CD14-positive monocyte (primary cell): ENCODE data around the gene PTCD1. TPM values are rescaled to one million over a fixed set of nuclear protein-coding genes. Genes with fewer than 3 reads are reported as not detected.

ENCODE experiments used
- DNase-seq, 3 donors: peaks; one replicate each; pipeline ENCODE4 v3.0.0-alpha.2; 2011 to 2022
- H2AFZ ChIP-seq: 2 replicates; pipeline ENCODE4 v1.6.0; 2012; ENCODE audit warnings: mild to moderate bottlenecking, low read depth, low read length, inconsistent platforms; ENCODE audit not compliant: insufficient read depth, poor library complexity, severe bottlenecking
- H3K27ac ChIP-seq, 2 donors: 1 replicate in 1 of 2; 2 replicates in 1 of 2; pipeline ENCODE4 v1.5.1; 2012 to 2013; ENCODE audit warnings: low read length in 2 of 2, control low read depth in 1 of 2, inconsistent platforms in 1 of 2, low read depth in 1 of 2, mild to moderate bottlenecking in 1 of 2
- H3K27me3 ChIP-seq, 2 donors: one replicate each; pipeline versions ENCODE4 v1.6.0 to v1.6.1; 2011 to 2013; ENCODE audit warnings: low read length in 2 of 2; ENCODE audit not compliant: control insufficient read depth in 2 of 2, insufficient read depth in 2 of 2
- H3K36me3 ChIP-seq, 2 donors: replicated peaks in 1 of 2; 1 replicate in 1 of 2; 2 replicates in 1 of 2; pipeline versions ENCODE4 v1.5.1 to v1.6.1; 2012 to 2013; ENCODE audit warnings: low read length in 2 of 2, control low read depth in 1 of 2, inconsistent platforms in 1 of 2, mild to moderate bottlenecking in 1 of 2; ENCODE audit not compliant: insufficient read depth in 2 of 2, control insufficient read depth in 1 of 2
- H3K4me1 ChIP-seq, 2 donors: 1 replicate in 1 of 2; 2 replicates in 1 of 2; pipeline versions ENCODE4 v1.5.1 to v1.6.1; 2012 to 2013; ENCODE audit warnings: low read length in 2 of 2, control low read depth in 1 of 2, inconsistent platforms in 1 of 2, mild to moderate bottlenecking in 1 of 2, moderate library complexity in 1 of 2; ENCODE audit not compliant: insufficient read depth in 2 of 2, control insufficient read depth in 1 of 2
- H3K4me2 ChIP-seq: replicated peaks from 2 replicates; pipeline ENCODE3; 2012; ENCODE audit warnings: low read length, moderate library complexity, mild to moderate bottlenecking; ENCODE audit not compliant: poor library complexity, severe bottlenecking; ENCODE audit errors: extremely low read depth
- H3K4me3 ChIP-seq, 3 experiments: fragments of 200-600 bp in 1 of 3; sonication (generic) in 1 of 3; replicated peaks in 1 of 3; 1 replicate in 2 of 3; 2 replicates in 1 of 3; pipeline ENCODE4 v1.5.1; 2011 to 2013; ENCODE audit warnings: low read length in 3 of 3, mild to moderate bottlenecking in 3 of 3, control low read depth in 2 of 3, low read depth in 2 of 3, inconsistent platforms in 1 of 3, moderate library complexity in 1 of 3
- H3K79me2 ChIP-seq: 2 replicates; pipeline ENCODE4 v1.6.0; 2012; ENCODE audit warnings: mild to moderate bottlenecking, control low read depth, inconsistent platforms, low read length, moderate library complexity; ENCODE audit not compliant: insufficient read depth
- H3K9ac ChIP-seq: 2 replicates; pipeline ENCODE4 v1.6.0; 2017; ENCODE audit warnings: low read length, mild to moderate bottlenecking; ENCODE audit not compliant: insufficient read depth, poor library complexity, severe bottlenecking
- H3K9me3 ChIP-seq, 2 donors: replicated peaks in 1 of 2; 1 replicate in 1 of 2; 2 replicates in 1 of 2; pipeline versions ENCODE4 v1.5.1 to v1.6.1; 2012 to 2013; ENCODE audit warnings: low read length in 2 of 2, control low read depth in 1 of 2; ENCODE audit not compliant: control insufficient read depth in 1 of 2, insufficient read depth in 1 of 2
- H4K20me1 ChIP-seq: 2 replicates; pipeline ENCODE4 v1.6.0; 2012; ENCODE audit warnings: mild to moderate bottlenecking, low read length, control low read depth, moderate library complexity; ENCODE audit not compliant: insufficient read depth
- H3K27ac Mint-ChIP-seq, 7 donors: one replicate each; pipeline ENCODE4 v1.8.0; 2020; ENCODE audit warnings: mild to moderate bottlenecking in 7 of 7, mixed read lengths in 7 of 7, moderate library complexity in 6 of 7, inconsistent platforms in 2 of 7
- H3K27me3 Mint-ChIP-seq, 3 donors: one replicate each; pipeline ENCODE4 v1.8.0; 2021 to 2022; ENCODE audit warnings: low read depth in 3 of 3, mild to moderate bottlenecking in 3 of 3, mixed read lengths in 3 of 3, moderate library complexity in 3 of 3, inconsistent platforms in 1 of 3
- H3K36me3 Mint-ChIP-seq, 2 donors: one replicate each; pipeline ENCODE4 v1.8.0; 2020; ENCODE audit warnings: mixed read lengths in 2 of 2, inconsistent platforms in 1 of 2, mild to moderate bottlenecking in 1 of 2
- H3K4me1 Mint-ChIP-seq: one replicate; pipeline ENCODE4 v1.8.0; 2020; ENCODE audit warnings: mild to moderate bottlenecking, mixed read lengths
- H3K4me3 Mint-ChIP-seq, 2 donors: one replicate each; pipeline ENCODE4 v1.8.0; 2020; ENCODE audit warnings: mild to moderate bottlenecking in 2 of 2, mixed read lengths in 2 of 2, moderate library complexity in 1 of 2
- H3K9me3 Mint-ChIP-seq, 7 donors: one replicate each; pipeline ENCODE4 v1.8.0; 2020 to 2022; ENCODE audit warnings: mixed read lengths in 7 of 7, mild to moderate bottlenecking in 6 of 7, moderate library complexity in 6 of 7, inconsistent platforms in 2 of 7
- WGBS: methylation state at CpG from one replicate; pipeline ENCODE4 v1.1.5; 2013; ENCODE audit warnings: missing lambda C conversion rate; ENCODE audit not compliant: insufficient coverage; 5-methylcytosine and 5-hydroxymethylcytosine counted together
- intact Hi-C, 2 donors: fragments of 100-400 bp; cut with micrococcal nuclease; formaldehyde crosslinking; loops; one replicate each; pipeline versions ENCODE4 v1.15.0 to v1.15.1; 2023
- polyA plus RNA-seq, 3 donors: library from polyadenylated mRNA; depleted of rRNA in 1 of 3; unstranded in 2 of 3; stranded (reverse) in 1 of 3; fragments of 300-500 nt in 2 of 3; fragments of >200 nt in 1 of 3; fragmentation: Illumina TruSeq in 2 of 3; gene quantifications; 1 replicate in 2 of 3; 2 replicates in 1 of 3; pipeline ENCODE4 v1.2.3, GENCODE V29; 2012 to 2021
- TF ChIP-seq, protein P1 (sequence below): fragments of 200-600 bp; IDR thresholded peaks from one replicate; pipeline ENCODE4 v1.8.0; 2022; ENCODE audit warnings: antibody characterized with exemption, mild to moderate bottlenecking

Gene PTCD1
- polyA plus RNA-seq, 3 donors = 0.74 to 4.3 (median 1.6) TPM

DNA sequence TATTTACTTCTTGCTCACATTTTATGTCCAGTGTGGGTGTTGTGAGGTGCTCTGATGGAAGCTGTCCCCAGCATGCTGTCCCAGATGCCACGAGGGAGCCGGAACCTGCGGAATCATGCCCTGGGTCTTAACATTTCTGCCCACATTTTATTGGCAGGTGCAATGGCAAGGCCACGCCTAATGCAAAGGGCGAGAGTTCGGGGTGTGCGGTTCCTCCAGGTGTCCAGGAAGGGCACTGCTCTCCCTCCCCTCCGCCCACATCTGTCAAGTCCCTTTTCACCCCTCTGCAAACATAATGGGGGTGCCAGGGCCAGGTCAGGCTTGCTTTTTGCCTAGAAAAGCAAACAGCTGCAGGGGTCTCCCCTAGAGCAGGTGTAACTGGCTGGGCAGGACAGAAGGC is 46.6 kb downstream of the PTCD1 start:
- peaks cover 85% of the 10 kb centered on the region for H3K79me2 ChIP-seq
- peak overlapping the region in 5 of 7 donors; percentile 15 to 80 (median 54) for H3K27ac Mint-ChIP-seq
- H3K36me3 ChIP-seq = peaks cover 90 to 97% of the 10 kb centered on the region in 2 donors
- no peak overlapping the region for H3K9ac ChIP-seq
- no peak overlapping the region for H3K4me3 ChIP-seq
- peaks cover 100% of the 10 kb centered on the region for H4K20me1 ChIP-seq
- no peak overlapping the region for H2AFZ ChIP-seq
- intact Hi-C loops = no loop called here
- WGBS = 88% methylated on average over 8 of the region's 8 CpGs
- no peak overlapping the region for H3K4me3 Mint-ChIP-seq
- peaks cover 73 to 99% of the 10 kb centered on the region in 2 donors for H3K36me3 Mint-ChIP-seq
- H3K27me3 Mint-ChIP-seq = peaks cover 0 to 2% (median 0%) of the 10 kb centered on the region in 3 donors
- peaks cover 29% of the 10 kb centered on the region for H3K4me1 Mint-ChIP-seq
- H3K27me3 ChIP-seq = no peaks in the 10 kb centered on the region
- H3K4me1 ChIP-seq = peaks cover 12 to 32% of the 10 kb centered on the region in 2 donors
- peak overlapping the region in 1 of 2 donors; percentile 65 for H3K27ac ChIP-seq
- no peaks in the 10 kb centered on the region for H3K9me3 ChIP-seq
- H3K4me2 ChIP-seq = no peak overlapping the region
- DNase-seq = no peak
- TF ChIP-seq, protein P1, sequence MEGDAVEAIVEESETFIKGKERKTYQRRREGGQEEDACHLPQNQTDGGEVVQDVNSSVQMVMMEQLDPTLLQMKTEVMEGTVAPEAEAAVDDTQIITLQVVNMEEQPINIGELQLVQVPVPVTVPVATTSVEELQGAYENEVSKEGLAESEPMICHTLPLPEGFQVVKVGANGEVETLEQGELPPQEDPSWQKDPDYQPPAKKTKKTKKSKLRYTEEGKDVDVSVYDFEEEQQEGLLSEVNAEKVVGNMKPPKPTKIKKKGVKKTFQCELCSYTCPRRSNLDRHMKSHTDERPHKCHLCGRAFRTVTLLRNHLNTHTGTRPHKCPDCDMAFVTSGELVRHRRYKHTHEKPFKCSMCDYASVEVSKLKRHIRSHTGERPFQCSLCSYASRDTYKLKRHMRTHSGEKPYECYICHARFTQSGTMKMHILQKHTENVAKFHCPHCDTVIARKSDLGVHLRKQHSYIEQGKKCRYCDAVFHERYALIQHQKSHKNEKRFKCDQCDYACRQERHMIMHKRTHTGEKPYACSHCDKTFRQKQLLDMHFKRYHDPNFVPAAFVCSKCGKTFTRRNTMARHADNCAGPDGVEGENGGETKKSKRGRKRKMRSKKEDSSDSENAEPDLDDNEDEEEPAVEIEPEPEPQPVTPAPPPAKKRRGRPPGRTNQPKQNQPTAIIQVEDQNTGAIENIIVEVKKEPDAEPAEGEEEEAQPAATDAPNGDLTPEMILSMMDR = no peak
- no peaks in the 10 kb centered on the region for H3K9me3 Mint-ChIP-seq

DNA sequence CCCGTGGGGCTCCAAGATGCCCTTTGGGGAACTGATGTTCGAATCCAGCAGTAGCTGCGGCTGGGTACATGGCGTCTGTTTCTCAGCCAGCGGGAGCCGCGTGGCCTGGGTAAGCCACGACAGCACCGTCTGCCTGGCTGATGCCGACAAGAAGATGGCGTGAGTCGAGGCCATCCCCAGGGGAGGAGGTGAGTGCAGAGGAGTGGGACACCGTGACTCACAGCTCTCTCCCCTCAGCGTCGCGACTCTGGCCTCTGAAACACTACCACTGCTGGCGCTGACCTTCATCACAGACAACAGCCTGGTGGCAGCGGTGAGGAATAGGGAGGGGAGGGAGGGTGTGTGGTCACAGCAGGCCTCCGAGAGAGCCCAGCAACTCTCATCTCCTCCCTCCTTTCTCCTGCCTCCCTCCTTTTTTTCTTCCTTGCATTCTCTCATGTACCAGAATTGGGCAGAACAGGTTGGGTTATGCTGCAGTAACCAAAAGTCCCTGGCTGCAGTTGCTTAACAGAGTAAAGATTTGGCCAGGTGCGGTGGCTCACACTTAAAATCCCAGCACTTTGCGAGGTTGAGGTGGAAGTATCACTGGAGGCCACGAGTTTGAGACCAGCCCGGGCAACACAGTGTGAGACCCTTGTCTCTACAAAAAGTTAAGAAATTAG is 47.5 kb downstream of the PTCD1 start:
- 94% methylated on average over 13 of the region's 23 CpGs for WGBS
- Histone ChIP-seq H3K27ac (peak overlapping the region in 1 of 2 donors; percentile 31), H4K20me1 (peaks cover 100% of the 10 kb centered on the region), H3K4me2 (no peak overlapping the region), H3K9ac (no peak overlapping the region), H3K9me3 (no peaks in the 10 kb centered on the region), H3K79me2 (peaks cover 94% of the 10 kb centered on the region), H2AFZ (no peak overlapping the region), H3K27me3 (no peaks in the 10 kb centered on the region), H3K36me3 (peaks cover 91 to 97% of the 10 kb centered on the region in 2 donors), H3K4me1 (peaks cover 12 to 42% of the 10 kb centered on the region in 2 donors), H3K4me3 (no peak overlapping the region)
- intact Hi-C loops = no loop called here
- TF ChIP-seq, protein P1 = no peak
- Mint-ChIP-seq H3K27me3 (peaks cover 0 to 2% (median 0%) of the 10 kb centered on the region in 3 donors), H3K4me1 (peaks cover 33% of the 10 kb centered on the region), H3K9me3 (no peaks in the 10 kb centered on the region), H3K36me3 (peaks cover 73 to 99% of the 10 kb centered on the region in 2 donors), H3K4me3 (no peak overlapping the region), H3K27ac (peak overlapping the region in 2 of 7 donors; percentile 15 to 46)
- DNase-seq = no peak
